ENCODE results near the gene CCAR1.

DNA sequence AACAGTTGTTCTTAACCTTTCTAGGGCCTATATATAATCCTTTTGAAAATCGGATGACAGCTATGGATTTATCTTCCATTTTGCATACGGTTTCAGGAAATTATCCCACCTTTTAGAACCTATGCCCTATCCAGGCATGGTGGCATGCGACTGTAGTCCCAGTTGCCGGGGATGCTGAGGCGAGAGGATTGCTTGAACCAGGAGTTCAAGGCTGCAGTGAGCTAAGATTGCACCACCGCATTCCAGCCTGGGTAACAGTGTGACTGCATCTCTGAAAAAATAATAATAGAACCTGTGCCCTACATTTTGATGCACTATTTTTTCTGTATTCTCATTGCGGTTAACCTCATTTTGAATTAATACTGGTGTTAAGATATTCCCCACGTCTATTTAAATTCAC is 11.6 kb downstream of the CCAR1 start:
- TF ChIP-seq, protein P1, sequence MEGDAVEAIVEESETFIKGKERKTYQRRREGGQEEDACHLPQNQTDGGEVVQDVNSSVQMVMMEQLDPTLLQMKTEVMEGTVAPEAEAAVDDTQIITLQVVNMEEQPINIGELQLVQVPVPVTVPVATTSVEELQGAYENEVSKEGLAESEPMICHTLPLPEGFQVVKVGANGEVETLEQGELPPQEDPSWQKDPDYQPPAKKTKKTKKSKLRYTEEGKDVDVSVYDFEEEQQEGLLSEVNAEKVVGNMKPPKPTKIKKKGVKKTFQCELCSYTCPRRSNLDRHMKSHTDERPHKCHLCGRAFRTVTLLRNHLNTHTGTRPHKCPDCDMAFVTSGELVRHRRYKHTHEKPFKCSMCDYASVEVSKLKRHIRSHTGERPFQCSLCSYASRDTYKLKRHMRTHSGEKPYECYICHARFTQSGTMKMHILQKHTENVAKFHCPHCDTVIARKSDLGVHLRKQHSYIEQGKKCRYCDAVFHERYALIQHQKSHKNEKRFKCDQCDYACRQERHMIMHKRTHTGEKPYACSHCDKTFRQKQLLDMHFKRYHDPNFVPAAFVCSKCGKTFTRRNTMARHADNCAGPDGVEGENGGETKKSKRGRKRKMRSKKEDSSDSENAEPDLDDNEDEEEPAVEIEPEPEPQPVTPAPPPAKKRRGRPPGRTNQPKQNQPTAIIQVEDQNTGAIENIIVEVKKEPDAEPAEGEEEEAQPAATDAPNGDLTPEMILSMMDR (conservative IDR thresholded peaks at IDR 0.05; ENCODE audit: low read length): no peak
- no peak for TF ChIP-seq EZH2phosphoT487 (IDR thresholded peaks at IDR 0.05; ENCODE audit: borderline replicate concordance)

All from Loucy (cell line).